ENCODE results near the gene FGF6. TPM values are rescaled to one million over a fixed set of nuclear protein-coding genes. Genes with fewer than 3 reads are reported as not detected.
"Not testable (repeated sequence)": the region's sequence is repeated elsewhere in the genome, so short reads cannot be mapped to it uniquely, and the experiment has no call there.

FGF6 gene, protein sequence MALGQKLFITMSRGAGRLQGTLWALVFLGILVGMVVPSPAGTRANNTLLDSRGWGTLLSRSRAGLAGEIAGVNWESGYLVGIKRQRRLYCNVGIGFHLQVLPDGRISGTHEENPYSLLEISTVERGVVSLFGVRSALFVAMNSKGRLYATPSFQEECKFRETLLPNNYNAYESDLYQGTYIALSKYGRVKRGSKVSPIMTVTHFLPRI
- total RNA-seq = not detected in 2 replicates

DNA sequence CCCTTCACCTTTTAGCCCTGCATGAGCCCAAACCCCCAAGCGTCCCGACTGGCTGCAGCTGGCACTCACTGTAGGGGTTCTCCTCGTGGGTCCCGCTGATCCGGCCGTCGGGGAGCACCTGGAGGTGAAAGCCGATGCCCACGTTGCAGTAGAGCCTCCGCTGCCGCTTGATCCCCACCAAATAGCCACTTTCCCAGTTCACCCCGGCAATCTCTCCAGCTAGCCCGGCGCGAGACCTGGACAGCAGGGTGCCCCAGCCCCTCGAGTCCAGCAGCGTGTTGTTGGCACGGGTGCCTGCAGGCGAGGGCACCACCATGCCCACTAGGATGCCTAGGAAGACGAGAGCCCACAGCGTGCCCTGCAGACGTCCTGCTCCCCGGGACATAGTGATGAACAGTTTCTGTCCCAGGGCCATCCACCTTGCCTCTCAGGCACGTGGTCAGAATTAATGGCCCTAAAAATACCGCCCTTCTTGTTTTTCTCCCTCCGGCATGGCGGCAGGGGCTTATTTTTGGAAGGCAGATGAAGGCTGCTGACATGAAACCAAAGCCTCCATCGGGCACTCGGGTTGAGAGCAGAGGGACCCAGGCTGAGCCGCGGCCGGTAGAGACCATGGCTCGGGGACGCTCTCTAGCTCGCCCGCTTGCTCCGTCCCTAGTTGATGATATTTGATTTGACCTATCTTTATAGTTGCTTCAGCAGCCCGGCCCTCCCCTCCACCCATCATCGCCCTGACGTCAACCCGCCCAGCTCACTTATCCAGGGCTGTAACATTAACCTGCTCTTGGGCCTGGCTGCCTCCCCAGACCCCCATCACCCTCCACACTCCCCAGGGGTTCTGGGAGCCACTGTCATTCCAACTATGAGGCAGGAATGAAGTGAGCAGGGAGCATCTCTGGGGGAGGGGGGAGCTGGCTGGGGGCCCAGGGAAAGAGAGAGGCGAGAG, at the start of gene FGF6:
Gene FGF6, minus strand, starts transcription at position 660 of the 946 bp plus-strand sequence. Its CDS starts 245 bp downstream, at position 415.
- no peak for DNase-seq (ENCODE audit: low read depth)

DNA sequence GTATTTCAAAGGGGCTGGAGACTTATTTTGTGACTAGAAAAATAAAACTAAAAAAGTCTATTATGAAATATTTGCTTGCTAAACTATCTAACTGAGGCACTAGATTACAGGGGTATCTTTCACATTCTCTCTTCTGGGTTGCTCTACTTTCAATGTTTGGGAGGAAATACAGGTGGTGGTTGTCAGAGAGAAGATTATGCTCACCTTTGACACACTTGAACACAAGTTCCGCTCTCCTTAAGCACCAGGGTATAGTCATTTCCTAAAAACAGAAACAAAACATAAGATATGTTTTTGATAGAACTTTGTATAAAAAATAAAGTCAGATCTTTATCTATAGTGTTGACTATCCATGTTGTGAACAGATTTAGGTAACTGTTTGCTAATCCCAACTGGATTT, 45.4 kb upstream of the FGF6 start:
- no peak for DNase-seq (ENCODE audit: low read depth)

DNA sequence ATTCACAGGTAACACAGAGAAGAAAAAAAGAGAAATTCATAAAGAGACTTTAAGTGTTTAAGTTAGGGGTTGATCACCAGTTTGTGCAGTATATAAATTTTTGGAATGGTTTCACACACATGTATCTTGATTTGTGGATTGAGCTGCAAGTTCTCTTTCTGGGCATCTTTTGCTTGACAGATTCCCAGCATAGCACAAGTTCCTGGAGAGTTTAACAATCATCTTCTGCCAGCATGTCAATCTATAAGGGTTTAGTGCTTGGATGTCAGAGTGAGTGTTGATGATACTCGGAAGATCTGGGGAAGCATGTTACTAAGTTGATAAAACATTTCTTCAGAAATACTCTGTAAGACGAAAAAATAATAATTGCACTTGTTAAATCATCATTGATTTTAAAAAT, 43.9 kb upstream of the FGF6 start:
- DNase-seq (ENCODE audit: low read depth) = no peak

DNA sequence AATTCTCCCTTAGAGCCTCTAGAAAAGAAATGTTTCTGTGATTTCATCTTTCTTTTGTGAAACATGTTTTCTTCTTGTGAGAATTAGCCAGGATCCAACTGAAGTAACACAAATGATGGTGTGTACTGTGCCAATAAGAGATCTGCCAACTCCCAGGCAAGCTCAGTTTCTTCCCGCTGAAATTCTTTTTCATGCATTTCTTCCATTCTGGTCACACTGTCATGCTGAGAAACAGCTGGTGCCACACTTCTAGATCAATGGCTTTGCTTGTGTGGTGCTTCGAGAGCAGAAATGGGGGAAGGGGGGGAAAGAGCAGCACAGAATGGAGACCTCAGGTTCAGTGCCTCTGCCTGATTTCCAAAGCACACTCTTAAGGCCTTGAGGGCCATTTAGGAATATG, 41.4 kb upstream of the FGF6 start:
- no peak for DNase-seq (ENCODE audit: low read depth)

DNA sequence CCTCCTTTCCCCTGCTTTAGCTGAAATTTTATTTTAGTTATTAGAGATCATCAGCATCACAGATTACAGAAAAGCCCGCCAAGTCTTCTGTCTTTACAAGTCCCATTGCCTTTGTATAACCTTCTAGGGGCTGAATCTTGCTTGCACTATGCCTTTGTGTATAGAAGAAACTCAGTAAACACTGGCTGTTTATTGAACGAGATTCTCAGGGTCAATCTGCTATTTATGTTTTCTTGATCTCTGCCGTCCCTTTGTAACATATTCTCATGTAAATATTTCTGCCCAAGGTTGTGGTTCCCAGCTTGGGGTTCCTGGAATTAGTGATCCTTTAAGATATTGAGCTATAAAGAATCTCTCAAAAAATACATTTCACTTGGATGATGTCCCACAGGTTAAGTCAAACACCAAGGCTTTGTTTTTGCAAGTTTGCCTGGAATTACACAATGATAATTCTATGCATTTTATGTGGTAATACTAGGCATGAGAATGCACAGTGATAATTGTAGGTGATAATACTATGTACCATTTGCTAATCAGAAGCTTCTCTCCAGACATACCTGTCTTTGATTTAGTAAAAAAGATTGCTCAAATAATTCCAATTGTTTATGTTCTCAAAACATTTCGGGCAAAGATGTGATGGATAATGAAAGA, 40.6 kb upstream of the FGF6 start:
- no peak for DNase-seq (ENCODE audit: low read depth)

DNA sequence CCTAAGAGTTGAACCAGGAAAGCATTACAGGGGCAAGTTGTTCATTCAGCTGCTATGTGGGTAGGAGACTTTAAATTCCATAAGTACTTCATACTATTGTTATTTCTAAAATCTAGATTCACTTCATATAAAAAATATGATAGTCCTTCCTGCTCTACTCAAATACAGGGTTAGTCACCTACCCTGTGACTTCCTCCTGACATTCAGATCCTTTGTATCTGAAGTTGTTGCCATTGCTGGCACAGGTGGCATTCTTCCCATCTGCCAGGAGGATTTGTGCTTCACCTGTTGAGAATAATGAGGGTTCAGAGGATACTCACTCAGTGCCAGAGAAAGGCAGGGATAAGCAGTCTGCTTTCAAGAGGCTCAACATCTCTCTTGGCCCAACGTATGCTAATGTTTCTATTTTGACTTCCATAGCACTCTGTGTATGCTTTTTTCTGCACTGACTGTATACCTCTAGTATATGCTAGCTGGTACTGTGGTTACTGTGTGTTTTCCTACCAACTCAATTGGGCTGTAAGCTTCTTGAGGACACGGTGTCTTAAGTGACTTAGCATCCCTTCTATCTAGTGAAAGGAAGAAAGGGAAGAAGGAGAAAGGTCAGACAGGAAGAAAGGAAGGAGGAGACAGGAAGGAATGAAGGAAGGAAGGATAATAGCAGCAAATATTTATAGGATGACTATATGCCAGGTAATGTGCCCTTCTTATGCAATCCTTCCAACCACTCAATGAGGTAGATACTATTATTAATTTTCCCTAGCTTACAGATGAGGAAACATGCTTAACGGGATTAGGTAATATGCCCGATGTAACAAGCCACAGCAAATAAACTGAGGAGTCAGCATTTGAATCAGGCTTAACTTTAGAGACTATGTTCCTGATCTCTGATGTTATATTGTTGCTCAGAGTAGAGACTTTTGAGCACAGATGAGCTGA, 38.5 kb upstream of the FGF6 start:
- DNase-seq (ENCODE audit: low read depth) = no peak

DNA sequence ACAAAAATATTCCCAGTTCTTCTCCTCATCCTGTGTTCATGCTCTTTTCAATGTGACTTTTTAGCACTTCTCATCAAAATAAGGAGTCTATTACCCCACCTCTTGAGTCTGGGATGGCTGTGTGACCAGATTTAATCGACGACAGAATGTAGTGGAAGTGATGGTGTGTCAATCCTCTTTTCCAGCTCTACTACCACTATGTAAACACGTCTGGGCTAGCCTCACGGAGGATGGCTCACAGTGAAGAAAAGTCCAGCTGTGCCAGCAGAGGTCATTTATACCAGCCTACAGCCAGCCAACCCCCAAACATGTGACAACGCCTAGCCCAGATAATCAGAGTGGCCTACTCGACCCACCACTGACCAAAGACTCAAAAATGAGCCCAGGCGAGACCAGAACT, 37.3 kb upstream of the FGF6 start:
- no peak for DNase-seq (ENCODE audit: low read depth)

DNA sequence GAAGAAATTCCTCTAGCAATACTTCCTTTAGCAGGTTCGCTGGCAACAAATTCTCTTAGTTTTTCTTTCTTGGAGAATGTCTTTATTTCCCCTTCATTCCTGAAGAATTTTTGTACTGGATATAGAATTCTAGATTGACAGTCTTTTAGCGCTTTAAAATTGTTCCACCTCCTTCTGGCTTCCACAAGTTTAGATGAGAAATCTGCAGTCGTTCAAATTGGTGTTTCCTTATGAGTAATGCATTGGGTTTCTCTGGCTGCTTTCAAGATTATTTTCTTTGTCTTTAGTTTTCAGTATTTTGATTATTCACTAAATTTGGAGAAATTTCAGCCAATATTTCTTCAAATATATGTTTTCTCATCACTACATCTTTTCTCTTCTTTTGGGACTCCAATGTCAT, 33.3 kb upstream of the FGF6 start:
- no peak for DNase-seq (ENCODE audit: low read depth)

DNA sequence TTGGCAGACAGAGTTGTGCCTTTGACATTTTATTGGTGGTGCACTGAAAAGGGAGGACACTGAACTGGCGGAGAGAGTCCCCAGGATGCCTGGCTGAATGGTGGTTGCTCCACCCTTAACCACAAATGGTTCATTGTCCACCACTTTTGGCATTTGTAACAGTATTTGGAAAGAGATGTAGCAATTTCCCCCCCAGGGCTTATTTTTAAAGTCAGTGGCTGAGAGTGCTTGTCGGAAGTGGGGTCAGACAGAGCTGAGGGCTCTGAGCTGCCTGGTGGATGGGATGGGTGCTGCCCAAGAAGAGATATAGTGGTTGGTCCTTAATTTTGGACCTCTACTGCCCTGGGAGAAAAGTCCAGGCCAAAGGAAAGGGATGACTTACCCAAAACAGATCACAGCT, 31.5 kb upstream of the FGF6 start:
- no peak for DNase-seq (ENCODE audit: low read depth)

DNA sequence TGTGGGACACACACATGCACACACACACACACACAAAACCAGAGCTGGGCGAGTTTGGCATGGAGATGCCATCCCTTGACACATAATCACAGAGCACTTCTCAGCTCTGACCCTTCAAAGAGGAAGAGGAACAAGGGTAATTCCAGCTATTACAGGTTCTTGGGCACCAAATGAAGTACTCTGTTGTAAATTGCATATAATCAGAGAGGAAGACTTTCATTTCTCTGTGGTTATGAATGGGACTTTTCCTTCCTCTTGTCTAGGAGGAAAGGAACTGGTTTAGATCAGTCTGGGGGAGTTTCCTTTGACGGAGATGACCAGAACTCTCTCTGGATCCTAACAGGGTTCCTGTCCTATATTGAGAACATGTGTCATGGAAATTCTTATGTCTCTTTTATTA, 26.4 kb upstream of the FGF6 start:
- no peak for DNase-seq (ENCODE audit: low read depth)

DNA sequence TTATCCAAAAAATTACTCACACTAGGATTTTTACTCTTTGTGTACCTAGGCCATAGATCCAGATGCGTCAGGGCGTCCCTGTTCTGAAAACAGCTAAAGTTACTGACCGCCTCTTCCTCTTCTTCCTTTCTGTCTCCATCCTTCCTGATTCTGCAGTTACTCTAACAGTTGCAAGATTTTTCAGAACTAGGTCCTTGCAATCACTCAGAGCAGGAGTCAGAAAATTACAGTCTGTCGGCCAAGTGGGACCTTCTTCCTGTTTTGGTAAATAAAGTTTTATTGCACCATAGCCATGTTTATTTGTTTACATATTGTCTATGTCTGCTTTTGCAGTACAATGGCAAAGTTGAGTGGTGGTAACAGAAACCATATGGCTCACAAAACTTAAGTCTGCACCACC, 25.6 kb upstream of the FGF6 start:
- no peak for DNase-seq (ENCODE audit: low read depth)

DNA sequence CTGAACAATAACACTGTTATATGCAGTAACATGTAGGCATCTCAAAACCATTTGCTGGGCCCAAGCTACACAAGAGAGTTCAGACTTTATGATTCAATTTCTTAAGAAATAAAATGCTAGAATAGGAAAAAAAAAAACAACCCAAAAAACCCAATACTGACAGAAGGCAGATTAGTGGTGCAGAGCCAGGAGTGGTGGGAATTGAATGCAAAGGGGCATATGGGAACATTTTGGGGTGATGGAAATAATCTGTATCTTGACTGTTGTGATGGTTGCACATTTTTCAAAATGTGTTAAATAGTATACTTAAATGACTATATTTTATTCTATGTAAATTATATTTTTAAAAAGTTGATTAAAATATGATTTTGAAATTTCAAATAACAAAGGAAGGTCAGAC, 23.4 kb upstream of the FGF6 start:
- DNase-seq (ENCODE audit: low read depth) = no peak

DNA sequence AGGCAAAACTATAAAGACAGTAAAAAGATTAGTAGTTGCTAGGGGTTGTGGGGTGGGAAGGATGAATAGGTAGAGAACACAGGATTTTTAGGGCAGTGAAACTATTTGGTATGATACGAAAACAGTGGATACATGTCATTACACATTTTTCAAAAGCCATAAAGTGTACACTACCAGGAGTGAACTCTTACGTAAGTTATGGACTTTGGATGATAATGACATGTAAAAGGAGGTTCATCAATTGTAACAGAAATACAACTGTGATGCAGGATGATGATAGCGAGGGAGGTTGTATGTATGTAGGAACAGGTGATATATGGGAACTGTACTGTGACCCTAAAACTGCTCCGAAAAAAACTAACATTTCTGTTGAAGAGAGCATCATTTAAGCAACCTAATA, 15.1 kb upstream of the FGF6 start:
- DNase-seq (ENCODE audit: low read depth) = no peak

DNA sequence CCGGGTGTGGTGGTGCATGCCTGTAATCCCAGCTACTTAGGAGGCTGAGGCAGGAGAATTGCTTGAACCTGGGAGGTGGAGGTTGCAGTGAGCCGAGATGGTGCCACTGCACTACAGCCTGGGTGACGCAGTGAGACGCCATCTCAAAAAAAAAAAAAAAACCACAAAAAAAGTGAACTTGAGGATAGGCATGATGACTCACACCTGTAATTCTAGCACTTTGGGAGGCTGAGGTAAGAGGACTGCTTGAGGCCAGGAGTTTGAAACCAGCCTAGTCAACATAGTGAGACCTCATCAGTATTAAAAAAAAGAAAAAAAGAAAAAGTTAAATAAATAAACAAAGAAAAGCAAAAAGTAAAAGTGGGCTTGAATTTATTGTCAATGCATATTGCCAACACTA, 10.2 kb upstream of the FGF6 start:
- DNase-seq (ENCODE audit: low read depth) = not testable (repeated sequence)

DNA sequence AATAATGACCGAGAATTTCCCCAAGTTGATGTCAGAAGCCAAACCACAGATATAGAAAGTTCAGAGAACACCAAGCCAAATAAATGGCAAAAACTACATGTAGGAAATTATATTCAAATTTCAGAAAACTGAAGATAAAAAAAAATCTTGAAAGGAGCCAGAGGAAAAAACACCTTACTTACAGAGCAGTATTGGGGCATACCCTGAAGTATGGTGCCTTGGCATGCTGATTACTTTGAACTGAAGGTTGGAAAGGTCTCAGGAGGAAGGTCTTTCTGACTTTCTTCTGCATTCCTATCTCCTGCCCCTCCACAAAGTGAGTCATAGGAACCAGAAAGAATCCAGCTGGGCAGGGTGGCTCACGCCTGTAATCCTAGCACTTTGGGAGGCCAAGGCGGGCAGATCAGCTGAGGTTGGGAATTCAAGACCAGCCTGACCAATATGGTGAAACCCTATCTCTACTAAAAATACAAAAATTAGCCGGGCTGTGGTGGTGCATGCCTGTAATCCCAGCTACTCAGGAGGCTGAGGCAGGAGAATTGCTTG, 8.8 kb upstream of the FGF6 start:
- DNase-seq (ENCODE audit: low read depth) = no peak

DNA sequence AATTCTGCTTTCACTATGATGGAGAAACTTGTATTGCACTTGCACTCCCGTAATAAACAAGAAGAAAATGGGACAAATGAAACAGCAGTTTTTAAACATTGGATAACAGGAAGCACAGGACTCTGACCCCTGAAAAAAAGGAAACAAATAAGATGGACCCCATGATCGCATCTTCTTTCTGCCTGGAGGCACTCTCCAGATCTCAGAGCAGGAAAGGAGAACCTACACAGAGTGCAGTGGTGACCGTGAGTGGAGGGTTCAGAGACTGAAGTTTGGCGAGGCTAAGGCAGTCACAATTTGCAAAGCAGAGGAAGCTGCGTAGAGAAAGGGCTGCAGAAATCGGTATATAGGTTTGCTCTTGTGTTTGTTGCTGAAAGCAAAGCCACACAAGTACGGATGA, 6.1 kb upstream of the FGF6 start:
- DNase-seq (ENCODE audit: low read depth) = no peak

DNA sequence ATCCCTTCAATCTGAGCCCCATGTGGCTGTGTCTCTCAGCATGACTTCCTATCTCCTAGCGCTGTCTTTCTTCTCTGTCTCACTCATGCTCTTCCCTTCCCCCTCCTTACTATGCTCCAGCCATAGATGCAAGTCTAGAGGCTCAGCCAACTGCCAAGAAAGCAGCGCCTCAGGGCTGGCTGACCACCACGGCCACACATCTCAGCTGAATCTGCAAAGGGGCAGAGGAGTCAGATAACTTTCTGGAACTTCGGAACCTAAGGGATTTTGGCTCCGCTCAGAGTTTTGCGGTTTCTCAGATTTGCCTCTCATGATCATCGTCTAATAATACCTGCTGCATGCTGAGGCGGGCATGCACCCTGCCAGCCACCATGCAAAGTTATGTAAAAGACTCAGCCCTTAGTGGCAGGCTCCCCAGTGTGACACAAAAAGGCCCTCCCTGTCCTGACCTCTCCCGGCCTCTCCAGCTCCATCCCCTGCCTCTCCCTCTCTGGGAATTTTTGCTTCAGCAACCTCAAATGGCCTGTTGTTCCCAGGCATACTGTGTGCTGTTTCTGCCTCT, 5.0 kb upstream of the FGF6 start:
- DNase-seq (ENCODE audit: low read depth) = no peak

DNA sequence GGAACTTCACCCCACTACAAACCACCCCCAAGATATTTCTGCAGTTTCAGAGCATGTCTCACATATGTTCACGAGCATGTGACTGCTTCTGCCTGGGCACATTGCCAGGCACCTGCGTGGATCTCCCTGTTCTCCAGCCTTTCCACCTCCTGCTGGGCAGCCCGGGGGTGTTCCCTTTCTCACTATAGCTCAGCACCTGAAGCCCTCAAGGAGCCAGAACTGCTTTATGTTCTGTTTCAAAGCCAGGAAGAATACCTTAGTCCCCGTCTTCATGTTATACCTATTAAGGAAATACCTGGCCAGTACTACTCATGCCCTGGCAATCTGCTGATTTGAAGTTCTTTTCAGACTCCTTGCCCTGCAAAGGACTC, 4.2 kb upstream of the FGF6 start:
- DNase-seq (ENCODE audit: low read depth) = no peak

DNA sequence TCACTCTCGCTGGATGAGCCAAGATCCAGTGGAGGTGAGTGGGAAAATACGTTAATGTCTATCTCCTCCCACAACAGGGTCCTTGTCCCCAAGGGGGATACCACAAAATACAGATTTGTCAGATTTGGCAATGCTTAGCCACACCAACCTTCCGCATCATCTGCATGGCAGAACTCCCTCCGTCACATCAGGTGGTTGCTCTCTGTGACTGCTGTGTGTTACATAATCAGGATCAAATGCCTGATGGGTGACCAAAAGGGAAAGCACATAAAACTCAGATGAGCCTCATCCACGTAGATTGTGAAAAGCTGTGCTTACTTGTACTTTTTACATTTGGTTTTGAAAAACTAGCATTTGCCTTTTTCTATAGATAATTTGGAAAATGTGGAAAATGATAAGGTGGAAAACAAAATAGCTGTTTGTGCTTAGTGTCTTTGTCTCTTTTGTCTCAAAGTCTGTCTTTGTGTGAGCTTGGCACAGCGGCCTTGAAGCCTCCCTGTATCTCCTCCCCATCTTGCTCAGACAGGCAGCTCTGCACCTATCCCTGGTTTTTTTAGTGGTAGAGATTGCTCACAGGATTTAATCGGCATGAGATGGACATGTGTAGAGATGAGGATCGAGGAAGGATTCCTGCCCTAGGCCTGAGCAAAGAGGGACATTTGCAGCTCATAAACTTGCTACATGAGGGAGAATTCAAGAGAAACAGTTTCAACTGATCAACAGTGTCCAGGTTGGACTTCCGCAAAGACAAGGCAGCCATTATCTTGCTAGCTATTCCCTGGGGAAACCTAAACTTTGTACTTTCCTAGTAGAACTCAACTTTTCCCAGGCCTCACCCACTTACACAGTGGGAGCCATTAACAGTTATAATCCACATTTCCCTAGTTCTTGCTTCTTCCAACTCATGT, 3.6 kb upstream of the FGF6 start:
- DNase-seq (ENCODE audit: low read depth) = no peak

DNA sequence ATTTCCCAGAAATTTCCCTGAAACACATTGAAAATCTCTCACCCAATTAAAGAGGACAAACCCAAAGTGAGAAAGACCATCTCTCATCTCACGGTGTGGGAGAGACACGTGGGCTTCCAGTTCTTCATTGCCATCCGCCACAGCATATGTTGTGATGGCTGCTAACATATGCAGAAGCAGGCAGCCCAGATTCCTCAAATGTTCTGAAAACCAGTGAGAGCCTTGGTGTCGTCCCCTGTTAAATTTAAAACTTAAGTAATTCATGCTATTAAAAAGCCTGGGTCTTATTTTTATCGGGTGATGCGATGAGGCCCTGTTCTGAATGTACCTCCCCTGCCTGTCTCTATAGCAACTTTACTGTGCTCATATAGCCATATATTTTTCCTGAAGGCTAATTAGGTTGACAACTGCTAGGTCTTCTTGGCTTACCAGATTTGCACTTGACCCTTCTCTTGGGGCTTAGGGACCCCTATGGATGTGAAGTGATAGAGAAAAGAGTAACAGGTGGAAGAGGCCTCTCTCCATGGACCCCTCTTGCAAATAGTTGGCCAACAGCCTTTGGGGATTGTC, 2.8 kb upstream of the FGF6 start:
- no peak for DNase-seq (ENCODE audit: low read depth)
